H9 (cell line): Measurements from ENCODE around the gene ATP5MC2. TPM values are rescaled to one million over a fixed set of nuclear protein-coding genes. Genes with fewer than 3 reads are reported as not detected.

Experiments used
- DNase-seq: peaks from one replicate; pipeline ENCODE4 v3.0.0-alpha.2; 2017
- H2AFZ ChIP-seq: one replicate; pipeline ENCODE4 v1.6.1; 2013; ENCODE audit warnings: mild to moderate bottlenecking, low read length, control low read depth, moderate library complexity
- H2AK5ac ChIP-seq: 2 replicates; pipeline ENCODE4 v1.6.1; 2013; ENCODE audit warnings: low read length, control low read depth, mixed read lengths; ENCODE audit not compliant: insufficient read length
- H2BK120ac ChIP-seq: one replicate; pipeline ENCODE4 v1.6.1; 2013; ENCODE audit warnings: low read depth, mild to moderate bottlenecking, low read length, control low read depth, inconsistent platforms; ENCODE audit not compliant: poor library complexity, severe bottlenecking
- H2BK12ac ChIP-seq: 2 replicates; pipeline ENCODE4 v1.6.1; 2013; ENCODE audit warnings: low read length, control low read depth, mixed read lengths, low read depth; ENCODE audit not compliant: insufficient read length
- H2BK15ac ChIP-seq: 2 replicates; pipeline ENCODE4 v1.6.1; 2013; ENCODE audit warnings: low read depth, low read length, control low read depth
- H2BK20ac ChIP-seq: one replicate; pipeline ENCODE4 v1.6.1; 2013; ENCODE audit warnings: low read depth, mild to moderate bottlenecking, low read length, control low read depth, inconsistent platforms; ENCODE audit not compliant: poor library complexity, severe bottlenecking
- H2BK5ac ChIP-seq: 2 replicates; pipeline ENCODE4 v1.6.1; 2013; ENCODE audit warnings: low read length, control low read depth, mixed read lengths; ENCODE audit not compliant: insufficient read length
- H3K14ac ChIP-seq: 2 replicates; pipeline ENCODE4 v1.6.1; 2013; ENCODE audit warnings: low read length, control low read depth; ENCODE audit not compliant: insufficient read depth
- H3K18ac ChIP-seq: 2 replicates; pipeline ENCODE4 v1.6.1; 2013; ENCODE audit warnings: low read depth, mild to moderate bottlenecking, mixed read lengths, low read length, control low read depth; ENCODE audit not compliant: insufficient read length
- H3K23ac ChIP-seq: 2 replicates; pipeline ENCODE4 v1.6.1; 2013; ENCODE audit warnings: low read length, control low read depth, mixed read lengths, low read depth; ENCODE audit not compliant: insufficient read length
- H3K23me2 ChIP-seq: 2 replicates; pipeline ENCODE4 v1.6.1; 2013; ENCODE audit warnings: low read depth, mild to moderate bottlenecking, mixed read lengths, low read length, control low read depth; ENCODE audit not compliant: insufficient read length, poor library complexity, severe bottlenecking
- H3K27ac ChIP-seq: 2 replicates; pipeline ENCODE4 v1.5.1; 2013; ENCODE audit warnings: low read length, control low read depth, mixed read lengths, low read depth; ENCODE audit not compliant: insufficient read length
- H3K27me3 ChIP-seq: 2 replicates; pipeline ENCODE4 v1.6.1; 2013; ENCODE audit warnings: low read length, control low read depth, inconsistent platforms; ENCODE audit not compliant: insufficient read depth
- H3K4ac ChIP-seq: 2 replicates; pipeline ENCODE4 v1.6.1; 2013; ENCODE audit warnings: low read depth, mild to moderate bottlenecking, control low read depth, inconsistent platforms, low read length, moderate library complexity
- H3K4me1 ChIP-seq: 2 replicates; pipeline ENCODE4 v1.6.1; 2013; ENCODE audit warnings: low read length, control low read depth, inconsistent platforms; ENCODE audit not compliant: insufficient read depth
- H3K4me2 ChIP-seq: 2 replicates; pipeline ENCODE4 v1.6.1; 2013; ENCODE audit warnings: low read length, control low read depth, mixed read lengths; ENCODE audit not compliant: insufficient read length, insufficient read depth
- H3K56ac ChIP-seq: 2 replicates; pipeline ENCODE4 v1.6.1; 2013; ENCODE audit warnings: low read depth, mild to moderate bottlenecking, mixed read lengths, low read length, control low read depth; ENCODE audit not compliant: insufficient read length
- H3K79me1 ChIP-seq: 2 replicates; pipeline ENCODE4 v1.6.1; 2013; ENCODE audit warnings: low read depth, mild to moderate bottlenecking, moderate library complexity, low read length, control low read depth, inconsistent platforms; ENCODE audit not compliant: insufficient read depth, poor library complexity, severe bottlenecking
- H3K79me2 ChIP-seq: 2 replicates; pipeline ENCODE4 v1.6.1; 2013; ENCODE audit warnings: low read length, control low read depth, inconsistent platforms; ENCODE audit not compliant: insufficient read depth
- H3K9ac ChIP-seq: 2 replicates; pipeline ENCODE4 v1.6.1; 2013; ENCODE audit warnings: low read length, control low read depth, mixed read lengths; ENCODE audit not compliant: insufficient read length; ENCODE audit errors: extremely low read depth
- H3K9me3 ChIP-seq: one replicate; pipeline ENCODE4 v1.6.1; 2013; ENCODE audit warnings: low read depth, low read length, inconsistent platforms; ENCODE audit not compliant: control insufficient read depth
- H3T11ph ChIP-seq: one replicate; pipeline ENCODE4 v1.6.1; 2013; ENCODE audit warnings: mild to moderate bottlenecking, low read length, control low read depth, inconsistent platforms
- H4K20me1 ChIP-seq: one replicate; pipeline ENCODE4 v1.6.1; 2013; ENCODE audit not compliant: control insufficient read depth, insufficient read length, insufficient read depth
- H4K5ac ChIP-seq: 2 replicates; pipeline ENCODE4 v1.6.1; 2013; ENCODE audit warnings: low read depth, mild to moderate bottlenecking, mixed read lengths, low read length, control low read depth; ENCODE audit not compliant: insufficient read length
- H4K8ac ChIP-seq: replicated peaks from 2 replicates; pipeline ENCODE4 v1.6.1; 2013; ENCODE audit warnings: low read length, control low read depth, mixed read lengths, low read depth; ENCODE audit not compliant: insufficient read length
- H4K91ac ChIP-seq: 2 replicates; pipeline ENCODE4 v1.6.1; 2013; ENCODE audit warnings: low read depth, mild to moderate bottlenecking, moderate library complexity, mixed read lengths, low read length, control low read depth; ENCODE audit not compliant: insufficient read length
- H3K27ac Mint-ChIP-seq, 3 experiments: 2 replicates in 2 of 3; 3 replicates in 1 of 3; pipeline ENCODE4 v1.8.0; 2020 to 2021; ENCODE audit warnings: mixed read lengths in 3 of 3, mild to moderate bottlenecking in 1 of 3, moderate library complexity in 1 of 3
- H3K27me3 Mint-ChIP-seq: 2 replicates; pipeline ENCODE4 v1.8.0; 2021; ENCODE audit warnings: low read depth, mild to moderate bottlenecking, moderate library complexity, mixed read lengths
- H3K36me3 Mint-ChIP-seq, 3 experiments: 2 replicates in 2 of 3; 3 replicates in 1 of 3; pipeline ENCODE4 v1.8.0; 2020 to 2021; ENCODE audit warnings: low read depth in 3 of 3, mixed read lengths in 3 of 3; ENCODE audit not compliant: insufficient read depth in 1 of 3
- H3K4me1 Mint-ChIP-seq, 2 experiments: 2 replicates each; pipeline ENCODE4 v1.8.0; 2020; ENCODE audit warnings: mixed read lengths in 2 of 2
- H3K4me3 Mint-ChIP-seq, 2 experiments: 2 replicates in 1 of 2; 3 replicates in 1 of 2; pipeline ENCODE4 v1.8.0; 2020 to 2021; ENCODE audit warnings: mild to moderate bottlenecking in 2 of 2, mixed read lengths in 2 of 2, moderate library complexity in 1 of 2
- H3K9me3 Mint-ChIP-seq, 2 experiments: 2 replicates in 1 of 2; 3 replicates in 1 of 2; pipeline ENCODE4 v1.8.0; 2020; ENCODE audit warnings: mild to moderate bottlenecking in 2 of 2, mixed read lengths in 2 of 2, moderate library complexity in 1 of 2
- WGBS: extraction: QIAGEN DNeasy Blood & Tissue Kit; methylation state at CpG from one replicate; pipeline ENCODE4 v1.1.7; 2013; ENCODE audit warnings: missing lambda C conversion rate, low lambda C conversion rate, mixed read lengths; ENCODE audit not compliant: insufficient read length; ENCODE audit errors: extremely low coverage; 5-methylcytosine and 5-hydroxymethylcytosine counted together
- total RNA-seq: library from RNA; stranded (reverse); gene quantifications from 2 replicates; pipeline ENCODE4 v1.2.1, GENCODE V29; 2021
- TF ChIP-seq, protein P1 (sequence below): fragments of 200-600 bp; sonication (generic); conservative IDR thresholded peaks from 3 replicates; pipeline ENCODE4 v1.8.0; 2021; ENCODE audit warnings: antibody characterized with exemption, mild to moderate bottlenecking

Gene ATP5MC2
- total RNA-seq, 1 experiment from 2014 or later, result 379 TPM

- no peaks in the 10 kb centered on the region for H3K79me1 ChIP-seq
- DNase-seq, result no peak
- no peaks in the 10 kb centered on the region for H3K9me3 ChIP-seq
- Mint-ChIP-seq H3K4me1 (peaks cover 3 to 8% of the 10 kb centered on the region in 2 experiments), H3K27me3 (peaks cover 82% of the 10 kb centered on the region), H3K27ac (no peak overlapping the region), H3K36me3 (no peaks in the 10 kb centered on the region), H3K9me3 (no peaks in the 10 kb centered on the region), H3K4me3 (no peak overlapping the region)
- no peak overlapping the region for H2BK15ac ChIP-seq
- no peak overlapping the region for H3K56ac ChIP-seq
- H3T11ph ChIP-seq, result no peak overlapping the region
- WGBS, result no CpG with 5 or more reads among the region's 4 CpGs
- H2BK12ac ChIP-seq, result no peak overlapping the region
- H4K5ac ChIP-seq, result no peak overlapping the region
- no peak overlapping the region for H3K23ac ChIP-seq
- TF ChIP-seq, protein P1, sequence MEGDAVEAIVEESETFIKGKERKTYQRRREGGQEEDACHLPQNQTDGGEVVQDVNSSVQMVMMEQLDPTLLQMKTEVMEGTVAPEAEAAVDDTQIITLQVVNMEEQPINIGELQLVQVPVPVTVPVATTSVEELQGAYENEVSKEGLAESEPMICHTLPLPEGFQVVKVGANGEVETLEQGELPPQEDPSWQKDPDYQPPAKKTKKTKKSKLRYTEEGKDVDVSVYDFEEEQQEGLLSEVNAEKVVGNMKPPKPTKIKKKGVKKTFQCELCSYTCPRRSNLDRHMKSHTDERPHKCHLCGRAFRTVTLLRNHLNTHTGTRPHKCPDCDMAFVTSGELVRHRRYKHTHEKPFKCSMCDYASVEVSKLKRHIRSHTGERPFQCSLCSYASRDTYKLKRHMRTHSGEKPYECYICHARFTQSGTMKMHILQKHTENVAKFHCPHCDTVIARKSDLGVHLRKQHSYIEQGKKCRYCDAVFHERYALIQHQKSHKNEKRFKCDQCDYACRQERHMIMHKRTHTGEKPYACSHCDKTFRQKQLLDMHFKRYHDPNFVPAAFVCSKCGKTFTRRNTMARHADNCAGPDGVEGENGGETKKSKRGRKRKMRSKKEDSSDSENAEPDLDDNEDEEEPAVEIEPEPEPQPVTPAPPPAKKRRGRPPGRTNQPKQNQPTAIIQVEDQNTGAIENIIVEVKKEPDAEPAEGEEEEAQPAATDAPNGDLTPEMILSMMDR, result no peak
- no peak overlapping the region for H3K18ac ChIP-seq
- no peak overlapping the region for H3K4ac ChIP-seq
- no peak overlapping the region for H2AK5ac ChIP-seq
- H3K27ac ChIP-seq, result no peak overlapping the region
- H3K14ac ChIP-seq, result no peak overlapping the region
- no peaks in the 10 kb centered on the region for H3K79me2 ChIP-seq
- H3K4me1 ChIP-seq, result no peaks in the 10 kb centered on the region
- no peak overlapping the region for H2BK5ac ChIP-seq
- H3K23me2 ChIP-seq, result no peaks in the 10 kb centered on the region
- no peak overlapping the region for H2AFZ ChIP-seq
- peaks cover 2% of the 10 kb centered on the region; the same call in 1 of the 2 replicates for H3K27me3 ChIP-seq
- no peak overlapping the region for H2BK20ac ChIP-seq
- H3K9ac ChIP-seq, result no peak overlapping the region
- H4K20me1 ChIP-seq, result no peaks in the 10 kb centered on the region
- no peak overlapping the region for H4K91ac ChIP-seq
- no peak overlapping the region for H2BK120ac ChIP-seq
- H3K4me2 ChIP-seq, result no peak overlapping the region
- H4K8ac ChIP-seq, result no peak overlapping the region
Observed at GRCh38 chr12:53703756-53704155, 27.9 kb upstream of the ATP5MC2 start.
